D721Med (cell line): Measurements from ENCODE around the gene TEAD4.

Experiments
- DNase-seq: peaks from one replicate; pipeline ENCODE4 v3.0.0; 2011; ENCODE audit warnings: low spot score; ENCODE audit not compliant: insufficient read length
- FAIRE-seq: peaks from 2 replicates; lab custom pipeline; 2011; peaks lifted over from hg19 to GRCh38; lab: Jason Lieb, UNC
- CTCF ChIP-seq: IDR thresholded peaks from 2 replicates; pipeline ENCODE4 v1.5.1; 2012; ENCODE audit warnings: mild to moderate bottlenecking, control low read depth; ENCODE audit not compliant: insufficient read depth; ENCODE audit errors: missing control alignments

Gene TEAD4

GRCh38 chr12:3048540-3048939 is 89.3 kb downstream of the TEAD4 start:
- DNase-seq = no peak
- no peak for FAIRE-seq
- no peak for TF ChIP-seq CTCF

GRCh38 chr12:3049176-3049575 is 90.0 kb downstream of the TEAD4 start:
- DNase-seq (no peak), FAIRE-seq (no peak)
- TF ChIP-seq CTCF = no peak

- no peak for FAIRE-seq
- no peak for DNase-seq
- TF ChIP-seq CTCF = no peak
Measured at GRCh38 chr12:3049611-3050249, 90.5 kb downstream of the TEAD4 start.

- no peak for FAIRE-seq
- DNase-seq = no peak
- TF ChIP-seq CTCF = no peak
Measured at GRCh38 chr12:3054374-3054773, 95.2 kb downstream of the TEAD4 start.

GRCh38 chr12:3055026-3055703 is 96.0 kb downstream of the TEAD4 start:
- DNase-seq = no peak
- no peak for FAIRE-seq
- TF ChIP-seq CTCF = no peak

GRCh38 chr12:3055704-3056467 is 96.7 kb downstream of the TEAD4 start:
- no peak for TF ChIP-seq CTCF
- no peak for DNase-seq
- no peak for FAIRE-seq
